ENCODE data around the gene ANKRD44. TPM values are rescaled to one million over a fixed set of nuclear protein-coding genes. Genes with fewer than 3 reads are reported as not detected.
"Not testable (repeated sequence)": the region's sequence is repeated elsewhere in the genome, so short reads cannot be mapped to it uniquely, and the experiment has no call there.

The ANKRD44 gene
- total and polyA plus RNA-seq, 4 experiments from 2014 or later, result 51.5 to 248 (median 158) TPM

DNA sequence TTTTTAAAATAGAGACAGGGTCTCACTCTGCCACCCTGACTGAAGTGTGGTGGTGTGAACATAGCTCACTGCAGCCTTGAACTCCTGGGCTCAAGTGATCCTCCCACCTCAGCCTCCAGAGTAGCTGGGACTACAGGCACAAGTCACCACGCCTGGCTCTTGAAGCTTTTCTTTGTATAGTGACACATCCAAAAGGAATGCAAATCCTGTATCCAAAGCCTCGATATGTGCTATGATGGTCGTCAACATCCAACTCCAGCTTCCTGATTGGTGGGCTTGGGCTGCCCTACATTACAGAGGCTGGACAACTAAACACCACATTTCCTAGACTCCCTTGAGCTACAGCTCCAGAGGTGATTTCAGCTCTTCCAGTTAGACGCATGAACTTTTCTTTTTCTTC, 282.4 kb downstream of the ANKRD44 start:
- Mint-ChIP-seq H3K27me3 (no peaks in the 10 kb centered on the region), H3K9me3 (no peaks in the 10 kb centered on the region), H3K27ac (peak overlapping the region; percentile 8 to 86 (median 57)), H3K4me3 (no peak overlapping the region), H3K4me1 (peaks cover 14 to 27% (median 25%) of the 10 kb centered on the region in 4 donors), H3K36me3 (peaks cover 73 to 75% of the 10 kb centered on the region in 2 donors)
- no peaks in the 10 kb centered on the region for H3K9me3 ChIP-seq (ENCODE audit: control insufficient read depth in 1 of 2, low read length in 2 of 2)
- H3K4me1 ChIP-seq (ENCODE audit: insufficient read depth, low read length), result peaks cover 15% of the 10 kb centered on the region
- intact Hi-C loops (cut with micrococcal nuclease), result no loop called here
- H3K27me3 ChIP-seq (ENCODE audit: insufficient read depth, low read length), result no peaks in the 10 kb centered on the region
- DNase-seq, result no peak
- POLR2A ChIA-PET (ENCODE audit: partially characterized antibody), result no interaction called here
- CTCF ChIA-PET (ENCODE audit: partially characterized antibody), result interaction anchor here (0.8 to 2.3 kb wide), 5 partner anchors 9 to 86 kb away, joined by 3 to 8 read pairs (median 3); no protein-coding TSS in a partner anchor
- H3K27ac ChIP-seq (ENCODE audit: low read depth, low read length), result no peak overlapping the region
- peaks cover 64% of the 10 kb centered on the region for H3K36me3 ChIP-seq (ENCODE audit: insufficient read depth, low read length)
- H3K4me3 ChIP-seq (ENCODE audit: low read length in 2 of 2), result no peak overlapping the region

DNA sequence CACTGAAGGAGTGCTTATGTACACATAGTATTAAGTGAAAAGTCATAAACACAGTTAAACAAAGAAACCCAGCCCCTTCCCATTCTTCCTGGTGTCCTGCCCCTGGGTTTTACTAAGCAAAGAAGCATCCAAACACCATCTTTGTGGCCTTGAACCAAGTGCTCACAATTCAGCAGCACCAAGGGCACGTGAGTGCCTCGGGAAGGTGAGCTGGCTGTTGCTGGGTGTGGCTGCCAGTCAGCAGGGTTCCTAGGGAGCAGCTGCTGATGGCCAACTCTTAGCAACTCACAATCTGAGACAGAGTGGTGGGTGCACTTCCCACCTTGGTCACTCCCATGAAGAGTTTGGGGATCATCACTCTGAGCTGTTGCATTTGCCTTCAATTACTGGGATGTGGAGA, 286.4 kb downstream of the ANKRD44 start:
- H3K4me3 Mint-ChIP-seq, result no peak overlapping the region
- peak overlapping the region in 1 of 7 donors; percentile 26 for H3K27ac Mint-ChIP-seq
- H3K4me1 Mint-ChIP-seq, result peaks cover 0 to 14% (median 12%) of the 10 kb centered on the region in 4 donors
- H3K27me3 Mint-ChIP-seq, result no peaks in the 10 kb centered on the region
- intact Hi-C loops (cut with micrococcal nuclease), result no loop called here
- Histone ChIP-seq H3K27me3 (ENCODE audit: insufficient read depth, low read length) (no peaks in the 10 kb centered on the region), H3K36me3 (ENCODE audit: insufficient read depth, low read length) (peaks cover 51% of the 10 kb centered on the region), H3K27ac (ENCODE audit: low read depth, low read length) (no peak overlapping the region), H3K9me3 (ENCODE audit: control insufficient read depth in 1 of 2, low read length in 2 of 2) (no peaks in the 10 kb centered on the region), H3K4me1 (ENCODE audit: insufficient read depth, low read length) (no peaks in the 10 kb centered on the region), H3K4me3 (ENCODE audit: low read length in 2 of 2) (no peak overlapping the region)
- ChIA-PET POLR2A (ENCODE audit: partially characterized antibody) (no interaction called here), CTCF (ENCODE audit: partially characterized antibody) (interaction anchor here (1.1 kb wide), 1 partner anchor 12 kb away, joined by 3 read pairs; no protein-coding TSS in a partner anchor)
- no peak for DNase-seq
- no peaks in the 10 kb centered on the region for H3K9me3 Mint-ChIP-seq
- H3K36me3 Mint-ChIP-seq, result peaks cover 75 to 81% of the 10 kb centered on the region in 2 donors

DNA sequence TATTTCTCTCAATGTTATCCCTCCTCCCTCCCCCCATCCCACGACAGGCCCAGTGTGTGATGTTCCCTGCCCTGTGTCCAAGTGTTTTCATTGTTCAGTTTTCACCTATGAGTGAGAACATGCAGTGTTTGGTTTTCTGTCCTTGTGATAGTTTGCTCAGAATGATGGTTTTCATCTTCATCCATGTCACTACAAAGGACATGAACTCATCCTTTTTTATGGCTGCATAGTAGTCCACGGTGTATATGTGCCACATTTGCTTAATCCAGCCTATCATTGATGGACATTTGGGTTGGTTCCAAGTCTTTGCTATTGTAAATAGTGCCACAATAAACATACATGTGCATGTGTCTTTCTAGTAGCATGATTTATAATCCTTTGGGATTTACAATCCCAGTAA, 289.7 kb downstream of the ANKRD44 start:
- CTCF ChIA-PET (ENCODE audit: partially characterized antibody), result interaction anchor here (0.8 to 1.2 kb wide), 2 partner anchors 9 to 92 kb away, joined by 3 to 4 read pairs; no protein-coding TSS in a partner anchor
- intact Hi-C loops (cut with micrococcal nuclease); DNase-seq; H3K27me3 Mint-ChIP-seq; H3K27ac ChIP-seq (ENCODE audit: low read depth, low read length); H3K4me3 ChIP-seq (ENCODE audit: low read length in 2 of 2); H3K4me1 ChIP-seq (ENCODE audit: insufficient read depth, low read length); H3K27ac Mint-ChIP-seq; POLR2A ChIA-PET (ENCODE audit: partially characterized antibody); H3K9me3 Mint-ChIP-seq; H3K4me3 Mint-ChIP-seq; H3K27me3 ChIP-seq (ENCODE audit: insufficient read depth, low read length); H3K9me3 ChIP-seq (ENCODE audit: control insufficient read depth in 1 of 2, low read length in 2 of 2): not testable (repeated sequence)
- Mint-ChIP-seq H3K36me3 (peaks cover 62 to 82% of the 10 kb centered on the region in 2 donors), H3K4me1 (peaks cover 0 to 11% (median 7%) of the 10 kb centered on the region in 4 donors)
- H3K36me3 ChIP-seq (ENCODE audit: insufficient read depth, low read length), result peaks cover 53% of the 10 kb centered on the region

DNA sequence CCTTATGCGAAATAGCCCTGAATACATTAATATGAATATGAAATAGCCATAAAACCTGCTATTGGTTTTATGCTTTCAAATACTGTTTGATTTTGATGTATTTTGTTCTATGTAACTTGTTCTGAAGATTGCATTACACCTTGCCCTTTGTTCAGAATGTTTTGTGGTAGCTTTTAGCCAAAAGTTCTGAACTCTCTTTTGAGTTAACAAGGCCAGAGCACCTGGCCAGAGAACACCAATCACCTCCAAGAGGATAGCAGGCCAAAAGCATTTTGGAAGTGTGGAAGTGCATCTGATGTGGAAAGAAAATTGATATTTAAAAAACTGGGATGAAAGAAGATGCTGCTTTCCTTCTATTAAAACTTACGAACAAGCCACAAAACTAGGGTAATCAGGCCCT, 297.5 kb downstream of the ANKRD44 start:
- Histone ChIP-seq H3K27me3 (ENCODE audit: insufficient read depth, low read length) (no peaks in the 10 kb centered on the region), H3K36me3 (ENCODE audit: insufficient read depth, low read length) (peaks cover 60% of the 10 kb centered on the region), H3K9me3 (ENCODE audit: control insufficient read depth in 1 of 2, low read length in 2 of 2) (no peaks in the 10 kb centered on the region), H3K4me3 (ENCODE audit: low read length in 2 of 2) (no peak overlapping the region), H3K4me1 (ENCODE audit: insufficient read depth, low read length) (no peaks in the 10 kb centered on the region), H3K27ac (ENCODE audit: low read depth, low read length) (no peak overlapping the region)
- no peak overlapping the region for H3K4me3 Mint-ChIP-seq
- DNase-seq, result no peak
- intact Hi-C loops (cut with micrococcal nuclease), result loop anchor here (5.0 kb wide), 2 partner anchors 154 to 299 kb away; partner anchors contain the start of gene ANKRD44
- peaks cover 54 to 76% of the 10 kb centered on the region in 2 donors for H3K36me3 Mint-ChIP-seq
- H3K4me1 Mint-ChIP-seq, result peaks cover 4 to 12% (median 10%) of the 10 kb centered on the region in 4 donors
- H3K27ac Mint-ChIP-seq, result peak overlapping the region in 3 of 7 donors; percentile 38 to 75 (median 63)
- POLR2A ChIA-PET (ENCODE audit: partially characterized antibody), result no interaction called here
- H3K27me3 Mint-ChIP-seq, result no peaks in the 10 kb centered on the region
- CTCF ChIA-PET (ENCODE audit: partially characterized antibody), result interaction anchor here (1.6 kb wide), 1 partner anchor 16 kb away, joined by 8 read pairs; no protein-coding TSS in a partner anchor
- peaks cover 0 to 1% (median 0%) of the 10 kb centered on the region in 8 donors for H3K9me3 Mint-ChIP-seq

DNA sequence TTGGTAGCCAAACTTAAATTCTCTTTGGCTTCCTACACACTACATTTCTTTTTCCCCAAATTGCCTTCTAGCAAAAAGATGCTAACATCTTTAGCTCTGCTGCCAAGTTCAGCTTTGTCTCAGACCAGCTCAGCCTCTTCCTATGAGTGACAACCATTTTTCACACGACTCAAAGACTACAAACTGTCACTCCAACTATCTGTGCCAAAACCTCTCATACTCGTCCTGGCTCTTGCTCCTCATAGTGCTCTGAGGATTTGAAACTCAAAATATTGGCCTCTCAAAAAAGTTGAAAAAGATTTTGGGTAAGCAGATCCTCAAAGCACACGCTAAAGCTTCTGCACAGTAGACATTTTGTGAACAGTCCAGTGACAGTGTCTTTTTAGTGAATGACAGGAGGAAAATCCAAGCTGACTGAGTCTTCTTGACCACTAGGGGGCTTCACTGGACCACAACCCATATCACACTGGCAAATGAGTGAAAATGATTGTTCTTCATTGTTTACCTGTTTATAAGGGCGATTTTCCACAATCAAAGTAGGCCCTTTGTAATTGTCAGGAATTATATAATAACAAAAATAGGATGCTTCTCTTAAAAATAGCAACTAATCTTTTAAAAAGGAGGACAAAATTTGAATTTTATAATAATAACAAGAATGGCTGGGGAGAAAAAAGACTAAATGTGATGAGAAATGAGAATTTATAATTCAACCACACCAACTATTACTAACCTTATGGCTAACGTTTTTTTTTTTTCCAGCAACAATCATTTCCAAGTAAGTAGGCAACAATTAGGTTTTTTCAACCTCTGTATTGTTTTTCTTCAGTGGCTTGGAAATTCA, 298.6 kb downstream of the ANKRD44 start:
- Mint-ChIP-seq H3K4me1 (peaks cover 3 to 10% (median 9%) of the 10 kb centered on the region in 4 donors), H3K36me3 (peaks cover 61 to 77% of the 10 kb centered on the region in 2 donors)
- intact Hi-C loops (cut with micrococcal nuclease), result loop anchor here (1.0 to 5.0 kb wide), 3 partner anchors 155 to 366 kb away; partner anchors contain the start of gene ANKRD44

DNA sequence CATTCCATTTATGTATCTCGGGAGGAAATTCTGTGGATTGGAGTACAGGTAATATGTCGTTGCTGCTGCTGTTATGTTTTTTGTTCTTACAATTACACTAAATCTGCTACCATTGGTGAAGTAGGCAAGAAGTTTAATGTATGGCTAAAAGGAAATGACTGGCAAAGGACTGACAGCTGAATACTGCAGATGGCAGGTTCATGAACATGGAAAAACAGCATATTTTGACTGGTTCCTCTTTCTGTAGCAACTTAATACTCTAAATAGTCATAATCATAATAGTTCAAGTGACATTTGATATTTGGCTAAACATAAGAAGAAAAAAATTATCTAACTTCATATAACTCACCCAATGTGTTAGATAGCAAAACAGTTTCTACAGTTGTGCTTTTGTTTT, 299.6 kb downstream of the ANKRD44 start:
- H3K4me1 Mint-ChIP-seq, result peaks cover 3 to 12% (median 9%) of the 10 kb centered on the region in 4 donors
- Histone ChIP-seq H3K4me3 (ENCODE audit: low read length in 2 of 2) (no peak overlapping the region), H3K36me3 (ENCODE audit: insufficient read depth, low read length) (peaks cover 69% of the 10 kb centered on the region), H3K4me1 (ENCODE audit: insufficient read depth, low read length) (no peaks in the 10 kb centered on the region), H3K9me3 (ENCODE audit: control insufficient read depth in 1 of 2, low read length in 2 of 2) (no peaks in the 10 kb centered on the region), H3K27ac (ENCODE audit: low read depth, low read length) (no peak overlapping the region), H3K27me3 (ENCODE audit: insufficient read depth, low read length) (no peaks in the 10 kb centered on the region)
- DNase-seq, result no peak
- intact Hi-C loops (cut with micrococcal nuclease), result loop anchor here (5.0 kb wide), 2 partner anchors 156 to 301 kb away; partner anchors contain the start of gene ANKRD44
- POLR2A ChIA-PET (ENCODE audit: partially characterized antibody), result interaction anchor here (0.8 kb wide), 1 partner anchor 88 kb away, joined by 3 read pairs; no protein-coding TSS in a partner anchor
- peak overlapping the region in 3 of 7 donors; percentile 5 to 47 (median 23) for H3K27ac Mint-ChIP-seq
- no peak overlapping the region for H3K4me3 Mint-ChIP-seq
- H3K9me3 Mint-ChIP-seq, result peaks cover 0 to 3% (median 0%) of the 10 kb centered on the region in 8 donors
- no peaks in the 10 kb centered on the region for H3K27me3 Mint-ChIP-seq
- CTCF ChIA-PET (ENCODE audit: partially characterized antibody), result interaction anchor here (0.9 to 2.2 kb wide), 9 partner anchors 9 to 368 kb away, joined by 3 to 15 read pairs (median 4); no protein-coding TSS in a partner anchor
- H3K36me3 Mint-ChIP-seq, result peaks cover 64 to 80% of the 10 kb centered on the region in 2 donors

More for the DNA sequence above, 298.6 kb downstream of the ANKRD44 start:
- Histone ChIP-seq H3K27ac (ENCODE audit: low read depth, low read length) (no peak overlapping the region), H3K36me3 (ENCODE audit: insufficient read depth, low read length) (peaks cover 62% of the 10 kb centered on the region), H3K4me3 (ENCODE audit: low read length in 2 of 2) (no peak overlapping the region), H3K9me3 (ENCODE audit: control insufficient read depth in 1 of 2, low read length in 2 of 2) (no peaks in the 10 kb centered on the region), H3K4me1 (ENCODE audit: insufficient read depth, low read length) (no peaks in the 10 kb centered on the region), H3K27me3 (ENCODE audit: insufficient read depth, low read length) (no peaks in the 10 kb centered on the region)
- no peaks in the 10 kb centered on the region for H3K9me3 Mint-ChIP-seq
- POLR2A ChIA-PET (ENCODE audit: partially characterized antibody), result interaction anchor here (0.8 kb wide), 1 partner anchor 87 kb away, joined by 3 read pairs; no protein-coding TSS in a partner anchor
- no peaks in the 10 kb centered on the region for H3K27me3 Mint-ChIP-seq
- H3K4me3 Mint-ChIP-seq, result no peak overlapping the region
- H3K27ac Mint-ChIP-seq, result peak overlapping the region; percentile 50 to 80 (median 68)
- CTCF ChIA-PET (ENCODE audit: partially characterized antibody), result interaction anchor here (0.6 to 2.2 kb wide), 17 partner anchors 8 to 372 kb away, joined by 3 to 15 read pairs (median 3); no protein-coding TSS in a partner anchor
- peak in 4 of 5 donors; percentile 28 to 43 (median 37) for DNase-seq

All from CD4-positive, alpha-beta memory T cell (primary cell).